WTC11 (cell line): Measurements from ENCODE around the gene ZFPL1. TPM values are rescaled to one million over a fixed set of nuclear protein-coding genes. Genes with fewer than 3 reads are reported as not detected.

ENCODE experiments used
- ATAC-seq: fragments of 200-7000 bp; cut with Tn5 transposase; 2 replicates; pipeline ENCODE4 v1.10.0; 2021; ENCODE audit warnings: mild to moderate bottlenecking, moderate library complexity
- CTCF ChIA-PET: fragments of 300-600 bp; sonication (Branson Sonifier 250); formaldehyde crosslinking; loops from one replicate; lab custom pipeline; 2021; ENCODE audit warnings: antibody characterized with exemption; lab: Charles Lee
- POLR2A ChIA-PET: fragments of 350-600 bp; sonication (Branson Sonifier 250); formaldehyde crosslinking; loops from one replicate; lab custom pipeline; 2021; ENCODE audit warnings: antibody characterized with exemption; lab: Charles Lee
- DNase-seq: peaks from one replicate; pipeline ENCODE4 v3.0.0; 2021; ENCODE audit warnings: low spot score
- H3K27ac Mint-ChIP-seq: 2 replicates; pipeline ENCODE4 v1.8.0; 2021; ENCODE audit warnings: mixed read lengths
- H3K27me3 Mint-ChIP-seq: 2 replicates; pipeline ENCODE4 v1.8.0; 2021; ENCODE audit warnings: low read depth, mild to moderate bottlenecking, moderate library complexity, mixed read lengths
- H3K36me3 Mint-ChIP-seq: 2 replicates; pipeline ENCODE4 v1.8.0; 2021; ENCODE audit warnings: mixed read lengths
- H3K4me1 Mint-ChIP-seq: 2 replicates; pipeline ENCODE4 v1.8.0; 2022; ENCODE audit warnings: mixed read lengths
- H3K4me3 Mint-ChIP-seq: 2 replicates; pipeline ENCODE4 v1.8.0; 2021; ENCODE audit warnings: mild to moderate bottlenecking, moderate library complexity, mixed read lengths
- H3K9me3 Mint-ChIP-seq: 2 replicates; pipeline ENCODE4 v1.8.0; 2021; ENCODE audit warnings: mixed read lengths
- EMX1 ChIP-seq: fragments of 250-450 bp; sonication (Bioruptor Pico); IDR thresholded peaks from 2 replicates; pipeline ENCODE4 v1.8.0; 2021; ENCODE audit warnings: mild to moderate bottlenecking
- FOXJ3 ChIP-seq: sonication (generic); formaldehyde crosslinking; IDR thresholded peaks from 2 replicates; pipeline ENCODE4 v1.9.0; 2021; ENCODE audit warnings: missing genetic modification reagents, mild to moderate bottlenecking, borderline replicate concordance
- FOXP1 ChIP-seq: sonication (generic); formaldehyde crosslinking; IDR thresholded peaks from 2 replicates; pipeline ENCODE4 v1.8.0; 2022; ENCODE audit warnings: missing genetic modification reagents, mild to moderate bottlenecking, moderate library complexity, borderline replicate concordance
- GTF2I ChIP-seq: fragments of 250-450 bp; sonication (Bioruptor Pico); conservative IDR thresholded peaks from 2 replicates; pipeline ENCODE4 v1.4.0; 2021; ENCODE audit warnings: mild to moderate bottlenecking
- KAT7 ChIP-seq: sonication (generic); formaldehyde crosslinking; IDR thresholded peaks from 2 replicates; pipeline ENCODE4 v1.8.1; 2023; ENCODE audit warnings: missing genetic modification reagents, mild to moderate bottlenecking, borderline replicate concordance
- NR1H2 ChIP-seq: sonication (generic); formaldehyde crosslinking; IDR thresholded peaks from 2 replicates; pipeline ENCODE4 v1.9.0; 2021; ENCODE audit warnings: mild to moderate bottlenecking, moderate library complexity, missing genetic modification reagents
- NR2C2 ChIP-seq: sonication (generic); formaldehyde crosslinking; IDR thresholded peaks from 2 replicates; pipeline ENCODE4 v1.8.0; 2022; ENCODE audit warnings: mild to moderate bottlenecking, missing genetic modification reagents
- SMAD3 ChIP-seq: sonication (generic); formaldehyde crosslinking; IDR thresholded peaks from 2 replicates; pipeline ENCODE4 v1.8.0; 2022; ENCODE audit warnings: missing genetic modification reagents, mild to moderate bottlenecking, borderline replicate concordance
- TEAD1 ChIP-seq: sonication (generic); formaldehyde crosslinking; IDR thresholded peaks from 2 replicates; pipeline ENCODE4 v1.8.0; 2022; ENCODE audit warnings: mild to moderate bottlenecking, missing genetic modification reagents
- ZBTB21 ChIP-seq: sonication (generic); formaldehyde crosslinking; IDR thresholded peaks from 2 replicates; pipeline ENCODE4 v1.8.1; 2023; ENCODE audit warnings: mild to moderate bottlenecking, missing genetic modification reagents, borderline replicate concordance
- ZNF121 ChIP-seq: sonication (generic); formaldehyde crosslinking; IDR thresholded peaks from 2 replicates; pipeline ENCODE4 v1.8.0; 2023; ENCODE audit warnings: missing genetic modification reagents
- total RNA-seq: library from RNA; stranded (reverse); gene quantifications from 3 replicates; pipeline ENCODE4 v1.2.3, GENCODE V29; 2021
- TF ChIP-seq, protein P1 (sequence below): sonication (generic); formaldehyde crosslinking; IDR thresholded peaks from 2 replicates; pipeline ENCODE4 v1.8.1; 2023; ENCODE audit warnings: mild to moderate bottlenecking, missing genetic modification reagents, moderate library complexity
- TF ChIP-seq, protein P2 (sequence below): sonication (generic); formaldehyde crosslinking; IDR thresholded peaks from 2 replicates; pipeline ENCODE4 v1.8.1; 2022; ENCODE audit warnings: low read depth, missing genetic modification reagents, borderline replicate concordance
- TF ChIP-seq, protein P3 (sequence below): sonication (generic); formaldehyde crosslinking; IDR thresholded peaks from 2 replicates; pipeline ENCODE4 v1.8.1; 2023; ENCODE audit warnings: mild to moderate bottlenecking, missing genetic modification reagents, moderate library complexity
- TF ChIP-seq, protein P4 (sequence below): fragments of 250-450 bp; sonication (Bioruptor Pico); conservative IDR thresholded peaks from 2 replicates; pipeline ENCODE4 v1.9.0; 2021; ENCODE audit warnings: mild to moderate bottlenecking
- TF ChIP-seq, protein P5 (sequence below): sonication (generic); formaldehyde crosslinking; IDR thresholded peaks from 2 replicates; pipeline ENCODE4 v1.8.0; 2023; ENCODE audit warnings: missing genetic modification reagents
- TF ChIP-seq, protein P6 (sequence below): fragments of 200-600 bp; IDR thresholded peaks from 2 replicates; pipeline ENCODE4 v1.8.0; 2022; ENCODE audit warnings: antibody characterized with exemption
- TF ChIP-seq, protein P7 (sequence below): sonication (generic); formaldehyde crosslinking; IDR thresholded peaks from 2 replicates; pipeline ENCODE4 v1.8.1; 2023; ENCODE audit warnings: mild to moderate bottlenecking, missing genetic modification reagents, borderline replicate concordance
- TF ChIP-seq, protein P8 (sequence below): sonication (generic); formaldehyde crosslinking; IDR thresholded peaks from 2 replicates; pipeline ENCODE4 v1.8.1; 2023; ENCODE audit warnings: mild to moderate bottlenecking, missing genetic modification reagents

ZFPL1 gene
- total RNA-seq, 1 experiment from 2014 or later, result 33.8 TPM

DNA sequence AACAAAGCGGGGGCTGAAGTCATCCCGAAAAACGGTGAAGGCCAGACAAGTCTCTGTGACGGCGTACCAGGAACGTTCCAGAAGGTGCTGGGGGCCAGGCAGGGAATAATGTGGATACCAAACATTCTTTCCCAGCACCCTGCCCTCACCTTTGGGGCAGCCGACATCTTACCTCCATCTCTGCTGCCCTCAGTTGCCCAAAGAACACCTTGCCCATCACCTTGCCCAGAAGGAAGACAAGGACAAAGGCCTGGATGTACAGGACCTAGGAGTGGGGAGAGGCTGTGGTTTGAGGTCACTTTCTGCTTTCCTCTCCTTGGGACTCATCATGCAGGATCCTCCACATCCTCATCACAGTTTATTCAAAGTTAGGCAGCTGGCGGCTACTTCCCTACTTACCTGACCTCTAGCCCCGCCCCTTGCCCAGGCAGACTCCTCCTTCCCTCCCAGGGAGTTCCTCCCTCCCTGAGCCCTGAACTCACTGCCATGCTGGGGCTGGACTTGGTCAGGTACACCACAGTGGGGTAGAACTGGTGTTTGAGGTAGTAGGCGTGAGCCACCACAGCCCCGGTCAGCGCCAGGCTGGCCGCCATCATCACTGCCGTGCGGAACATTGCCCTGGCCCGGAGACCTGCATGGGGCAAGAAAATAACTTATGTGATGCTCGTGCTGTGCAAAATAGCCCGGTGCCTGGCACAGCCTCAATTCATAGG, 49.1 kb downstream of the ZFPL1 start:
- H3K27ac Mint-ChIP-seq, result peak overlapping the region; percentile 97
- ATAC-seq (peak; percentile 46), DNase-seq (peak; percentile 74)
- no peaks in the 10 kb centered on the region for H3K27me3 Mint-ChIP-seq
- H3K36me3 Mint-ChIP-seq, result peaks cover 15% of the 10 kb centered on the region
- CTCF ChIA-PET, result interaction anchor here (2.4 to 3.7 kb wide), 3 partner anchors 15 to 48 kb away, joined by 18 to 40 read pairs (median 35); partner anchors contain the start of genes CAPN1, TM7SF2 and ZNHIT2
- POLR2A ChIA-PET, result no interaction called here
- TF ChIP-seq, protein P1, sequence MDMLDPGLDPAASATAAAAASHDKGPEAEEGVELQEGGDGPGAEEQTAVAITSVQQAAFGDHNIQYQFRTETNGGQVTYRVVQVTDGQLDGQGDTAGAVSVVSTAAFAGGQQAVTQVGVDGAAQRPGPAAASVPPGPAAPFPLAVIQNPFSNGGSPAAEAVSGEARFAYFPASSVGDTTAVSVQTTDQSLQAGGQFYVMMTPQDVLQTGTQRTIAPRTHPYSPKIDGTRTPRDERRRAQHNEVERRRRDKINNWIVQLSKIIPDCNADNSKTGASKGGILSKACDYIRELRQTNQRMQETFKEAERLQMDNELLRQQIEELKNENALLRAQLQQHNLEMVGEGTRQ (CRISPR knock-in tag), result no peak
- TF ChIP-seq SMAD3 (CRISPR knock-in tag) (no peak), NR2C2 (no peak), KAT7 (CRISPR knock-in tag) (no peak), NR1H2 (CRISPR knock-in tag) (no peak), FOXJ3 (no peak), EMX1 (CRISPR knock-in tag) (no peak), ZBTB21 (no peak), ZNF121 (no peak), FOXP1 (no peak), TEAD1 (CRISPR knock-in tag) (no peak), GTF2I (no peak)
- TF ChIP-seq, protein P2, sequence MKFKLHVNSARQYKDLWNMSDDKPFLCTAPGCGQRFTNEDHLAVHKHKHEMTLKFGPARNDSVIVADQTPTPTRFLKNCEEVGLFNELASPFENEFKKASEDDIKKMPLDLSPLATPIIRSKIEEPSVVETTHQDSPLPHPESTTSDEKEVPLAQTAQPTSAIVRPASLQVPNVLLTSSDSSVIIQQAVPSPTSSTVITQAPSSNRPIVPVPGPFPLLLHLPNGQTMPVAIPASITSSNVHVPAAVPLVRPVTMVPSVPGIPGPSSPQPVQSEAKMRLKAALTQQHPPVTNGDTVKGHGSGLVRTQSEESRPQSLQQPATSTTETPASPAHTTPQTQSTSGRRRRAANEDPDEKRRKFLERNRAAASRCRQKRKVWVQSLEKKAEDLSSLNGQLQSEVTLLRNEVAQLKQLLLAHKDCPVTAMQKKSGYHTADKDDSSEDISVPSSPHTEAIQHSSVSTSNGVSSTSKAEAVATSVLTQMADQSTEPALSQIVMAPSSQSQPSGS, result no peak
- TF ChIP-seq, protein P3, sequence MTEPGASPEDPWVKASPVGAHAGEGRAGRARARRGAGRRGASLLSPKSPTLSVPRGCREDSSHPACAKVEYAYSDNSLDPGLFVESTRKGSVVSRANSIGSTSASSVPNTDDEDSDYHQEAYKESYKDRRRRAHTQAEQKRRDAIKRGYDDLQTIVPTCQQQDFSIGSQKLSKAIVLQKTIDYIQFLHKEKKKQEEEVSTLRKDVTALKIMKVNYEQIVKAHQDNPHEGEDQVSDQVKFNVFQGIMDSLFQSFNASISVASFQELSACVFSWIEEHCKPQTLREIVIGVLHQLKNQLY (CRISPR knock-in tag), result no peak
- TF ChIP-seq, protein P4, sequence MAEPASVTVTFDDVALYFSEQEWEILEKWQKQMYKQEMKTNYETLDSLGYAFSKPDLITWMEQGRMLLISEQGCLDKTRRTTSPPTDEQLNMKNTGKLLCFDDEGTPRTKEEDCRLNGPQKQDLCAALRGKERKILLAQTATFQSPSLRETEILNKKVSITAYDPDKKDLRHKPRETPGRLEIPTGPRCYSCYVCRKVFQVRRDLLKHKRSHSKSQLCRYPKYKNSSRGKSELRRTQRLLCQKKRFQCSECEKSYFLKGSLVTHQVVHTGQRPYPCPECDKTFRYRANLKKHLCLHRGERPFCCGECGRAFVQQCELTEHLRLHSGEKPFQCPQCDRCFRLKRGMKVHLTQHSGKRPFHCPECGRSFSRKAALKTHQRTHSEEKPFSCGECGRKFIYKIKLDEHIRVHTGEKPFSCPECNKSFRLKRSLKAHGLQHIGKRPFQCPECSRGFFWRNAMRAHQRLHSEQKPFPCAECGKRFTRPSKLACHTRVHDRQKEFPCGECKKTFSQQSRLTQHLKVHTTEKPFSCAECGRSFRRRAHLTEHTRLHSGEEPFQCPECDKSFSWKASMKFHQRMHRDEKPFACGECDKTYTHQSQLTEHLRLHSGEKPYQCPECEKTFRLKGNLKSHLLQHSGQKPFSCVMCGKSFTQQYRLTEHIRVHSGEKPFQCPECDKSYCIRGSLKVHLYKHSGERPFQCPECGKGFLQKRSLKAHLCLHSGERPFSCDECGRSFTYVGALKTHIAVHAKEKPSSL (CRISPR knock-in tag), result no peak
- TF ChIP-seq, protein P5, sequence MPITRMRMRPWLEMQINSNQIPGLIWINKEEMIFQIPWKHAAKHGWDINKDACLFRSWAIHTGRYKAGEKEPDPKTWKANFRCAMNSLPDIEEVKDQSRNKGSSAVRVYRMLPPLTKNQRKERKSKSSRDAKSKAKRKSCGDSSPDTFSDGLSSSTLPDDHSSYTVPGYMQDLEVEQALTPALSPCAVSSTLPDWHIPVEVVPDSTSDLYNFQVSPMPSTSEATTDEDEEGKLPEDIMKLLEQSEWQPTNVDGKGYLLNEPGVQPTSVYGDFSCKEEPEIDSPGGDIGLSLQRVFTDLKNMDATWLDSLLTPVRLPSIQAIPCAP, result no peak
- TF ChIP-seq, protein P6, sequence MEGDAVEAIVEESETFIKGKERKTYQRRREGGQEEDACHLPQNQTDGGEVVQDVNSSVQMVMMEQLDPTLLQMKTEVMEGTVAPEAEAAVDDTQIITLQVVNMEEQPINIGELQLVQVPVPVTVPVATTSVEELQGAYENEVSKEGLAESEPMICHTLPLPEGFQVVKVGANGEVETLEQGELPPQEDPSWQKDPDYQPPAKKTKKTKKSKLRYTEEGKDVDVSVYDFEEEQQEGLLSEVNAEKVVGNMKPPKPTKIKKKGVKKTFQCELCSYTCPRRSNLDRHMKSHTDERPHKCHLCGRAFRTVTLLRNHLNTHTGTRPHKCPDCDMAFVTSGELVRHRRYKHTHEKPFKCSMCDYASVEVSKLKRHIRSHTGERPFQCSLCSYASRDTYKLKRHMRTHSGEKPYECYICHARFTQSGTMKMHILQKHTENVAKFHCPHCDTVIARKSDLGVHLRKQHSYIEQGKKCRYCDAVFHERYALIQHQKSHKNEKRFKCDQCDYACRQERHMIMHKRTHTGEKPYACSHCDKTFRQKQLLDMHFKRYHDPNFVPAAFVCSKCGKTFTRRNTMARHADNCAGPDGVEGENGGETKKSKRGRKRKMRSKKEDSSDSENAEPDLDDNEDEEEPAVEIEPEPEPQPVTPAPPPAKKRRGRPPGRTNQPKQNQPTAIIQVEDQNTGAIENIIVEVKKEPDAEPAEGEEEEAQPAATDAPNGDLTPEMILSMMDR, result no peak
- TF ChIP-seq, protein P7, sequence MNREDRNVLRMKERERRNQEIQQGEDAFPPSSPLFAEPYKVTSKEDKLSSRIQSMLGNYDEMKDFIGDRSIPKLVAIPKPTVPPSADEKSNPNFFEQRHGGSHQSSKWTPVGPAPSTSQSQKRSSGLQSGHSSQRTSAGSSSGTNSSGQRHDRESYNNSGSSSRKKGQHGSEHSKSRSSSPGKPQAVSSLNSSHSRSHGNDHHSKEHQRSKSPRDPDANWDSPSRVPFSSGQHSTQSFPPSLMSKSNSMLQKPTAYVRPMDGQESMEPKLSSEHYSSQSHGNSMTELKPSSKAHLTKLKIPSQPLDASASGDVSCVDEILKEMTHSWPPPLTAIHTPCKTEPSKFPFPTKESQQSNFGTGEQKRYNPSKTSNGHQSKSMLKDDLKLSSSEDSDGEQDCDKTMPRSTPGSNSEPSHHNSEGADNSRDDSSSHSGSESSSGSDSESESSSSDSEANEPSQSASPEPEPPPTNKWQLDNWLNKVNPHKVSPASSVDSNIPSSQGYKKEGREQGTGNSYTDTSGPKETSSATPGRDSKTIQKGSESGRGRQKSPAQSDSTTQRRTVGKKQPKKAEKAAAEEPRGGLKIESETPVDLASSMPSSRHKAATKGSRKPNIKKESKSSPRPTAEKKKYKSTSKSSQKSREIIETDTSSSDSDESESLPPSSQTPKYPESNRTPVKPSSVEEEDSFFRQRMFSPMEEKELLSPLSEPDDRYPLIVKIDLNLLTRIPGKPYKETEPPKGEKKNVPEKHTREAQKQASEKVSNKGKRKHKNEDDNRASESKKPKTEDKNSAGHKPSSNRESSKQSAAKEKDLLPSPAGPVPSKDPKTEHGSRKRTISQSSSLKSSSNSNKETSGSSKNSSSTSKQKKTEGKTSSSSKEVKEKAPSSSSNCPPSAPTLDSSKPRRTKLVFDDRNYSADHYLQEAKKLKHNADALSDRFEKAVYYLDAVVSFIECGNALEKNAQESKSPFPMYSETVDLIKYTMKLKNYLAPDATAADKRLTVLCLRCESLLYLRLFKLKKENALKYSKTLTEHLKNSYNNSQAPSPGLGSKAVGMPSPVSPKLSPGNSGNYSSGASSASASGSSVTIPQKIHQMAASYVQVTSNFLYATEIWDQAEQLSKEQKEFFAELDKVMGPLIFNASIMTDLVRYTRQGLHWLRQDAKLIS (CRISPR knock-in tag), result no peak
- TF ChIP-seq, protein P8, sequence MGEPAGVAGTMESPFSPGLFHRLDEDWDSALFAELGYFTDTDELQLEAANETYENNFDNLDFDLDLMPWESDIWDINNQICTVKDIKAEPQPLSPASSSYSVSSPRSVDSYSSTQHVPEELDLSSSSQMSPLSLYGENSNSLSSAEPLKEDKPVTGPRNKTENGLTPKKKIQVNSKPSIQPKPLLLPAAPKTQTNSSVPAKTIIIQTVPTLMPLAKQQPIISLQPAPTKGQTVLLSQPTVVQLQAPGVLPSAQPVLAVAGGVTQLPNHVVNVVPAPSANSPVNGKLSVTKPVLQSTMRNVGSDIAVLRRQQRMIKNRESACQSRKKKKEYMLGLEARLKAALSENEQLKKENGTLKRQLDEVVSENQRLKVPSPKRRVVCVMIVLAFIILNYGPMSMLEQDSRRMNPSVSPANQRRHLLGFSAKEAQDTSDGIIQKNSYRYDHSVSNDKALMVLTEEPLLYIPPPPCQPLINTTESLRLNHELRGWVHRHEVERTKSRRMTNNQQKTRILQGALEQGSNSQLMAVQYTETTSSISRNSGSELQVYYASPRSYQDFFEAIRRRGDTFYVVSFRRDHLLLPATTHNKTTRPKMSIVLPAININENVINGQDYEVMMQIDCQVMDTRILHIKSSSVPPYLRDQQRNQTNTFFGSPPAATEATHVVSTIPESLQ (CRISPR knock-in tag), result no peak
- peak overlapping the region; percentile 98 for H3K4me3 Mint-ChIP-seq
- no peaks in the 10 kb centered on the region for H3K9me3 Mint-ChIP-seq
- peaks cover 18% of the 10 kb centered on the region for H3K4me1 Mint-ChIP-seq
